SK-MEL-5 (cell line): ENCODE measurements around the gene NFKBIZ. TPM values are rescaled to one million over a fixed set of nuclear protein-coding genes. Genes with fewer than 3 reads are reported as not detected.
"Not testable (repeated sequence)": the region's sequence is repeated elsewhere in the genome, so short reads cannot be mapped to it uniquely, and the experiment has no call there.

Experiments
- DNase-seq: peaks from one replicate; pipeline ENCODE4 v3.0.0-alpha.2; 2016; ENCODE audit warnings: low read depth, low spot score
- in situ Hi-C: cut with HindIII; loops from 2 replicates; pipeline ENCODE4 v1.10.0; 2016; ENCODE audit warnings: low sequenced_read_pairs, high pct_unique_total_duplicates, low pct_unique_long_range_greater_than_20kb
- total RNA-seq: library from RNA; depleted of rRNA; stranded (reverse); fragments of >200 nt; shearing (Covaris generic); gene quantifications from 2 replicates; pipeline ENCODE4 v1.2.3, GENCODE V29; 2014; rRNA removed

Gene NFKBIZ
- total RNA-seq, 1 experiment from 2014 or later, result 69.0 TPM

GRCh38 chr3:101885584-101885983 is 36.3 kb downstream of the NFKBIZ start:
- in situ Hi-C loops, result not testable (repeated sequence)

GRCh38 chr3:101886626-101887025 is 37.3 kb downstream of the NFKBIZ start:
- in situ Hi-C loops, result no loop called here
- no peak for DNase-seq

More at GRCh38 chr3:101885584-101885983, 36.3 kb downstream of the NFKBIZ start:
- not testable (repeated sequence) for DNase-seq

- no peak for DNase-seq
- in situ Hi-C loops, result no loop called here
Measured at GRCh38 chr3:101888653-101889052, 39.3 kb downstream of the NFKBIZ start.

- DNase-seq, result no peak
- in situ Hi-C loops, result no loop called here
Measured at GRCh38 chr3:101890716-101891115, 41.4 kb downstream of the NFKBIZ start.

- no peak for DNase-seq
- in situ Hi-C loops, result no loop called here
Measured at GRCh38 chr3:101892648-101893047, 43.3 kb downstream of the NFKBIZ start.

- in situ Hi-C loops, result no loop called here
- DNase-seq, result no peak
Measured at GRCh38 chr3:101896083-101896757, 46.9 kb downstream of the NFKBIZ start.

GRCh38 chr3:101897013-101897412 is 47.7 kb downstream of the NFKBIZ start:
- DNase-seq, result no peak
- in situ Hi-C loops, result no loop called here

- in situ Hi-C loops, result no loop called here
- peak; percentile 26 for DNase-seq
Measured at GRCh38 chr3:101898039-101898438, 48.7 kb downstream of the NFKBIZ start.

- DNase-seq, result no peak
- in situ Hi-C loops, result no loop called here
Measured at GRCh38 chr3:101898752-101899169, 49.4 kb downstream of the NFKBIZ start.

GRCh38 chr3:101900316-101900715 is 51.0 kb downstream of the NFKBIZ start:
- DNase-seq, result no peak
- in situ Hi-C loops, result no loop called here

- in situ Hi-C loops, result no loop called here
Measured at GRCh38 chr3:101900736-101901135, 51.4 kb downstream of the NFKBIZ start.

GRCh38 chr3:101902041-101902440 is 52.7 kb downstream of the NFKBIZ start:
- in situ Hi-C loops, result no loop called here
- DNase-seq, result no peak

More at GRCh38 chr3:101900736-101901135, 51.4 kb downstream of the NFKBIZ start:
- DNase-seq, result no peak

GRCh38 chr3:101903451-101903871 is 54.1 kb downstream of the NFKBIZ start:
- in situ Hi-C loops, result no loop called here

GRCh38 chr3:101905573-101905972 is 56.3 kb downstream of the NFKBIZ start:
- DNase-seq, in situ Hi-C loops: not testable (repeated sequence)

More at GRCh38 chr3:101903451-101903871, 54.1 kb downstream of the NFKBIZ start:
- DNase-seq, result no peak

Other genes with a start within 250 kb of the NFKBIZ start
- gene ZBTB11, start 172.4 kb upstream of the NFKBIZ start, total RNA-seq, result 21.7 and 22.9 TPM in 2 replicates
- 2,318 and 2,361 TPM in 2 replicates for gene RPL24, start 162.8 kb upstream of the NFKBIZ start, total RNA-seq
- gene CEP97, start 124.9 kb upstream of the NFKBIZ start, total RNA-seq, result 17.9 TPM in 2 replicates
- gene NXPE3, start 70.3 kb upstream of the NFKBIZ start, total RNA-seq, result 3.0 and 5.5 TPM in 2 replicates